ENCODE data around the gene DPYSL5. TPM values are rescaled to one million over a fixed set of nuclear protein-coding genes. Genes with fewer than 3 reads are reported as not detected.

The DPYSL5 gene
- total RNA-seq, 1 donor from 2014 or later = not detected

GRCh38 chr2:26845021-26845420 lies 2.9 kb upstream of the DPYSL5 start:
- no peak for DNase-seq (ENCODE audit: low read depth in 2 of 2)

DNA sequence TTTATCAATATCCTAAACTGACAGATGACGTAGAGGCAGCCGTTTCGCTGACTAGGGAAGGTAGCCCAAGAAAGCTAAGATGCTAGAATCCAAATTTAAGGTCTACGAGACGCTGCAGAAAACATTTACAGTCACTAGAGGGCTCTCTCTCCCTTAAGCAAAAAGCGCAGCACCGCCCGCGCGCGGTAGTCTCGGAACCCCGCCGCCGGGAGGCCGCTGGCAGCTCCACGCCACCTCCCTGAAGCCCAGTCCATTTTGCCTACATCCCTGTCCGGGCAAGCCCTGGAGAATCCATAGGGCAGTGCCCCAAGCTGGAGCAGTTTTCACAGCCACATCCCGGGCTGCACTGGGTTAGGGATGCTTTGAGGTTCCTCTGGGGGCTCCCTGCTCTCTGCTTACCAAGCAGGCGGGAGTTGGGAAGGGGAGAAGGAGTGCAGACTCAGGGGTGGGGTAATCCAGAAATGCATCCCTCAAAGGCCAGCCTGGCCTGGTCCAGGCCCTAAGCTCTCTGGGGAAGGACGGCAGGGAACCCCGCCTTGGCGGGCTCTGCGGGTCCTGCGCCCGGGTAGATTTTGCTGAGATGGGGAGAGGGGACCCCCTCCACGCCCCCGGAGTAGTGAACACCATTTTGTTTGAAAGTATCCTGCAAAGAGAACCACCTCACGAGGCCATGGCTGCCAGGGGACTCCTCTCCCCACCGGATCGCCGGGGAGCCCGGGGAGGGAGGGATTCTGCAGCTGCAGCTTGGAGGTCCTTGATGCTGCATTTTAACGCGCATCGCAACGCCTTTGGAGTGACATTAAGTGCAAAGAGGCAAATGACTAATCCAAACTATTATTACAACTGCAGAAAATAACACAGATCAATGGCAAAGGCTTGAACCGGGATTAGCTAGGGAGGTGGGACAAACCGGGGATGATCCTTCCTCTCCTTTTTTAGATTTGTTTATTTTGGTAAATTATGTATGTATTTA lies 1.3 kb upstream of the DPYSL5 start:
- peak; percentile 73 for DNase-seq (ENCODE audit: low read depth in 2 of 2)

DNA sequence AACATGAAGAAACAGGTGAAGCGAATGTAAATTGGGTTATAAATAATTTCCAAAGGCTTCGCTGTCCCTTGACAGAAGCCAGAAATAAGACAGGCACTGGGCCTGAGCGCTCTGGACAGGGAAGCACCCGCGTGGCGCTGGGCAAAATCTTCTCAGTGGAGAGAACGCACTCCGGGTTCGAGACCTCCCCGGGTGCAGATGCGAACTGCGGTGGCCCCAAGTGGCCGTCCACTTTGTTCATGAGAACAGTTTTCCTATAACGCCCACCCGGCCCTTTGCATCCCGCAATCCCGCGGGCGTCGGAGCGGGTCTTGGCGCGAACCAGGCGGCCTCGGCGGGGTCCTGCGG lies 651 bp upstream of the DPYSL5 start:
- no peak for DNase-seq (ENCODE audit: low read depth in 2 of 2)

GRCh38 chr2:26848336-26849055 lies 564 bp downstream of the DPYSL5 start:
- no peak for DNase-seq (ENCODE audit: low read depth in 2 of 2)

- no peak for DNase-seq (ENCODE audit: low read depth in 2 of 2)
Observed at GRCh38 chr2:26849056-26849999, 1.4 kb downstream of the DPYSL5 start.

DNA sequence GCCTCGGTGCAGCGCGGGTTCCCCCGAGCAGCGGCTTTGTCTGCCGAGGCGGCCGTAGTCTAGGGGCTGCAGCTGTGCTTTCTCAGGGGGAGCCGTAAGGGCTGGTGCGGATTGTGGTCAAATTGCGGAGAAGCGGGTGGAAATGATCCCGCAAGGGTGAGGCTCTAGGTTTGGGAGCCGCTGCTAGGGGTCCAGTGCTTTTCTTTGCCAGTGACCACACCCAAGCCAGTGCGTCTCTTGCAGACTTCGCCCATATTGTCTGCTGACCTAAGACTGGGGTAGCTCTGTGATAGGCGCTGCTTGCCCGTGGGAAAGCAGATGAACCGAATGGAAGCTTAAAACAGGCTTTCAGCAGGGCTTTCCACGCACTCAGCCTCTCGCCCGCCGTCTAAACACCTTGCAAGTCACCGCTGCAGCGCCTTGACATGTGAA lies 2.1 kb downstream of the DPYSL5 start:
- DNase-seq (ENCODE audit: low read depth in 2 of 2) = no peak

DNA sequence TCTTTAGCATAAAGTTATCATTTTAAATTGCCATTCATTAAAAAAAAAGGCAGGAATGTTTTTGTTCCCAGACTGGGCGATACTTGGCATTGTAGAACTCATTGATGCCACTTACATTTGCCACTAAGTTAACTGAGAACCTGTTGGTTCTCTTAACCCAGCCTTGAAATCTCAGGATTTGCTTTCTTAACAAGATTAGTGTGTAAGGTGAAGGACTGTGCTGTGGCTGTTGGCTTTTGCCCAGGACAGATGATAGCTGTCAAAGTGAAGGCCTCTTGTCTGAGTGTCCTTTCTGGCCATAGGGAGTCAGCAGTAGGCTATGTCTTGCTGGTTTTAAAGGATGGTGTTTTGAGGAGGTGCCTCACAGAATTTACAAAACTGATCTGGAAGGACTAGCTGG lies 2.6 kb downstream of the DPYSL5 start:
- DNase-seq (ENCODE audit: low read depth in 2 of 2) = no peak

DNA sequence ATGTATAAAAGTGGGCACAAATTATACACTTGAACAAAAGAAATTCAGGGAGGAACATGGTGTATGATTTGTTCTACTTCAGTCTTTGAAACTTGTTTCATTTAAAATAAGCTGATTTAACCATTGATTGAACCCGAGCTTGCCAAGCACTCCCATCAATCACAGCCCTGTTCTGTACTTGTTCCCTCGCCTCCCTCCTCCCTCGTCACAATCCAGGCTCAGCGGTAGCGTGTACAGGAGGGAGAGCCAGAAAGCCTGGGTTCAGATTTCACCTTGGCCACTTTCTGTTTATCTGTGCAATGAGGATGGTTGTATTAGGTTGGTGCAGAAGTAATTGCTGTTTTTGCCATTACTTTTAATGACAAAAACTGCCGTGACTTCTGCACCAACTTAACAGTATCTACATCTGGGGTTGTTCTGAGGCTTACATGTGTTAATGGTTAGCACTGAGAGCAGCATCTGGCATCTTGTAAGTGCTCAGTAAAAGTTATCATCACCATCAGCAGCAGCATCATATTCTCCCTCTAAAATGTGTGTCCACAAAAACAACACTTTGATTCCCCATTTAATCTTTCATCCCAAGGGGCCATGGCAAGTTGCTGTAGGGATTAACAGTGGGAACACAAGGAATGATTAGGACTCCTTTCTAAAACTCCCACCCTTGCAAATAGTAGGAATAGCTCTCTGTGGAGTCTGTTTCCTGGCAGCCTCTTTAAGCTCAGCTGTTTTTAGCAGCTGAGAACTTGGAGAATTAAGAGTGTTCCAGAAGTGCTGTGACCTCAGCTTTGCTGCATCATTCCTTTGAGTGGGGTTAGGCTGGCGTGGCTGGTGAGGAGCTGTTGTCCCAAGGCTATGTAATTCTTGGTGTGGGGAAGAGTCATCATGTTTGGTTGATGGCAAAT lies 4.7 kb downstream of the DPYSL5 start:
- DNase-seq (ENCODE audit: low read depth in 2 of 2) = no peak

GRCh38 chr2:26853751-26854150 lies 5.8 kb downstream of the DPYSL5 start:
- no peak for DNase-seq (ENCODE audit: low read depth in 2 of 2)

- DNase-seq (ENCODE audit: low read depth in 2 of 2) = no peak
Observed at GRCh38 chr2:26854283-26854827, 6.4 kb downstream of the DPYSL5 start.

DNA sequence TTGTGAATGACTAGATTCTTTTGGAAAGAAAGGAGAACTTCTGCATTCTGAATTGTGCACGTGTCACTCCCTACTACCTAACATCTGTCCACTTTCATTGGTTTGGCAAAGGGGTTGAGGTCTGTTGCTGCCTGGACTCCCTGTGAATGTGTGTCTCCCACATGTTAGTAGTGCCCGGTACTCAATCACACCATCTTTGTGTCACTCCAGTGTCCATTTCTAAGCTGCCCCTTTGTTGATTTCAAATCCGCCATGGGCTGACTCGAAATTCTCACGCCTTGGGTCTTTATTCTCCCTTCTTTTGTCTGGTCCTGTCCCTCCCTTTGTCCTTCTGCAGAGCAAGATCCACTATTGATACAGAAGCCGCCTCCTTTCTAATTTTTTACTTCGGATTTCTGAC lies 7.5 kb downstream of the DPYSL5 start:
- no peak for DNase-seq (ENCODE audit: low read depth in 2 of 2)

GRCh38 chr2:26859622-26860021 lies 11.7 kb downstream of the DPYSL5 start:
- DNase-seq (ENCODE audit: low read depth in 2 of 2) = no peak

- DNase-seq (ENCODE audit: low read depth in 2 of 2) = no peak
Observed at GRCh38 chr2:26860211-26860850, 12.4 kb downstream of the DPYSL5 start.

GRCh38 chr2:26861610-26862224 lies 13.8 kb downstream of the DPYSL5 start:
- DNase-seq (ENCODE audit: low read depth in 2 of 2) = no peak

GRCh38 chr2:26864226-26864625 lies 16.3 kb downstream of the DPYSL5 start:
- DNase-seq (ENCODE audit: low read depth in 2 of 2) = no peak

GRCh38 chr2:26864646-26865045 lies 16.7 kb downstream of the DPYSL5 start:
- no peak for DNase-seq (ENCODE audit: low read depth in 2 of 2)

- DNase-seq (ENCODE audit: low read depth in 2 of 2) = no peak
Observed at GRCh38 chr2:26870585-26871095, 22.7 kb downstream of the DPYSL5 start.

DNA sequence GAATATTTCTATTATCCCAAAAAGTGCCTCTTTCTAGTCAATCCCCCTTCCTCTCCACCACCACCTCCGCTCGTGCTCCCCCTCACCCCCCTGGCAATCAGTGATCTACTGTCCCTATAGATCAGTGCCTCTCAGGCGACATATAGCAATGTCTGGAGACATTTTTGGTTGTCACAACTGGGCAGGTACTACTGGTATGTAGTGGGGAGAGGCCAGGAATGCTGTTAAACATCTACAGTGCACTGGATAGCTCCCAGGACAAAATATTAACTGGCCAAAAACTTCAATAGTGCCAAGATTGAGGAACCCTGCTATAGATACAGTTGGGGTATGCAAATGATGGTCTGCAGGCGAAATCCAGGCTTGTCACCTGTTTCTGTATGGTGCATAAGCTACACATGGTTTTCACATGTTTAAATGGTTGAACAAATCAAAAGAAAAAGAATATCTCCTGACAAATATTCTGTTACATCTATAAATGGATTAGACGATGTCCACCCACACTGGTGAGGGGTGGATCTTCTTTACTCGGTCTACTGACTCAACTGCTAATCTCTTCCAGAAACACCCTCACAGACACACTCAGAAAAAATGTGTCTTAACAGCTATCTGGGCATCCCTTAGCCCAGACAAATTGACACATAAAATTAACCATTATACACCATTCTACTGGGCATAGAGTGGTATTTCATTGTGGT lies 25.5 kb downstream of the DPYSL5 start:
- DNase-seq (ENCODE audit: low read depth in 2 of 2) = no peak

Measured in lung microvascular endothelial cell (primary cell).